Measurements from ENCODE around the gene FAM118B.

- TF ChIP-seq CTCF (IDR thresholded peaks at IDR 0.05 in 8 of 11, conservative IDR thresholded peaks at IDR 0.05 in 3 of 11) (peak in 7 of 11 experiments; percentile 26 to 53 (median 38)), POLR2A (IDR thresholded peaks at IDR 0.05) (peak in 1 of 3 donors; percentile 51), POLR2AphosphoS5 (IDR thresholded peaks at IDR 0.05) (peak; percentile 79 to 82 (median 80))
These were observed 71.4 kb downstream of the FAM118B start, which contains the start of gene TIRAP for GRCh38 chr11:126282736-126283591.

All from spleen (tissue), 7 donors.